ENCODE measurements around the gene C1orf198.
A peak's percentile ranks its signal among the peaks of the same experiment; 100 is the strongest.

Gene C1orf198

GRCh38 chr1:230892018-230892491, 23.7 kb upstream of the C1orf198 start:
- no peak for TF ChIP-seq CTCF (IDR thresholded peaks at IDR 0.05; ENCODE audit: extremely low read depth, missing control alignments)
- DNase-seq (ENCODE audit: low spot score), result peak; percentile 17

- no peak for DNase-seq (ENCODE audit: low spot score)
- no peak for TF ChIP-seq CTCF (IDR thresholded peaks at IDR 0.05; ENCODE audit: extremely low read depth, missing control alignments)
These were observed 23.1 kb upstream of the C1orf198 start for GRCh38 chr1:230891413-230891812.

- DNase-seq (ENCODE audit: low spot score), result no peak
- no peak for TF ChIP-seq CTCF (IDR thresholded peaks at IDR 0.05; ENCODE audit: extremely low read depth, missing control alignments)
These were observed 16.3 kb upstream of the C1orf198 start for GRCh38 chr1:230884646-230885045.

- TF ChIP-seq CTCF (IDR thresholded peaks at IDR 0.05; ENCODE audit: extremely low read depth, missing control alignments), result no peak
- no peak for DNase-seq (ENCODE audit: low spot score)
These were observed 15.6 kb upstream of the C1orf198 start for GRCh38 chr1:230883967-230884366.

- DNase-seq (ENCODE audit: low spot score), result no peak
- no peak for TF ChIP-seq CTCF (IDR thresholded peaks at IDR 0.05; ENCODE audit: extremely low read depth, missing control alignments)
These were observed 11.5 kb upstream of the C1orf198 start for GRCh38 chr1:230879778-230880177.

- TF ChIP-seq CTCF (IDR thresholded peaks at IDR 0.05; ENCODE audit: extremely low read depth, missing control alignments), result no peak
- DNase-seq (ENCODE audit: low spot score), result no peak
These were observed 10.3 kb upstream of the C1orf198 start for GRCh38 chr1:230878591-230878990.

- DNase-seq (ENCODE audit: low spot score), result no peak
- TF ChIP-seq CTCF (IDR thresholded peaks at IDR 0.05; ENCODE audit: extremely low read depth, missing control alignments), result no peak
These were observed 9.7 kb upstream of the C1orf198 start for GRCh38 chr1:230877924-230878590.

Measured in GM20000 (cell line).